Hematopoietic multipotent progenitor cell treated with erythropoietin and hydrocortisone succinate and interleukin-3 and kit ligand, for 15 days (in vitro differentiated cells): ENCODE results near the gene TEN1.

Experiments
- DNase-seq: peaks from one replicate; pipeline ENCODE4 v3.0.0-alpha.2; 2015; ENCODE audit warnings: low spot score

The TEN1 gene

DNA sequence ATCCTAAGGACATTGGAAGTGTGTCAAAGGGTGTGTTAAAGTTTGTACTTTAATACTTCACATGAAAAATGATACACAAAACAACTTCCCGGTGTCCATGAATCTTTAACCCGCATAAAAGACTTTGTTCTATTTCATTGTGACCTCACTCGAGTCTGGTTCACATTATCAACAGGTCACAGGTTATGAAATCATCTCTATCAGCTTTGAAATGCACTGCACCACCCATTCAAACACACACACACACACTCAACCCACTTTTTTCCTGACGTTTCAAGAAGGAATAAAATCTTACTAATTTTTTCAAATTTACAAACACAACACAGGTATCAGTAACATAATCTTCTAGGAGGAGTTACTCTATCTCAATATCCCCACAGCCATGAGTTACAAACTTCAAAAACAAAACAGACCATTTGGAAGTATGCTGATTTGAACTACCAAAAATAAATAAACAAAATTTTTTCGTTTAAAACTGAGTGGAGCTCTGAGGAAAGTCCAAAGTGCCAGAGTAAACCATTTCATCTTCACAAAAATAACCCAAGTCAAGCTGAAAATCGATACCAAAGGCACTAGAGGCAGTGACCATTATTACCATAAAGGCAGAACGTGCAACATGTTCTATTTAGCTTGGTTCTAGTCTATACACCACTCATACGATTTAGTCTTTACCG lies 2.7 kb upstream of the TEN1 start:
- DNase-seq, result peak; percentile 48

DNA sequence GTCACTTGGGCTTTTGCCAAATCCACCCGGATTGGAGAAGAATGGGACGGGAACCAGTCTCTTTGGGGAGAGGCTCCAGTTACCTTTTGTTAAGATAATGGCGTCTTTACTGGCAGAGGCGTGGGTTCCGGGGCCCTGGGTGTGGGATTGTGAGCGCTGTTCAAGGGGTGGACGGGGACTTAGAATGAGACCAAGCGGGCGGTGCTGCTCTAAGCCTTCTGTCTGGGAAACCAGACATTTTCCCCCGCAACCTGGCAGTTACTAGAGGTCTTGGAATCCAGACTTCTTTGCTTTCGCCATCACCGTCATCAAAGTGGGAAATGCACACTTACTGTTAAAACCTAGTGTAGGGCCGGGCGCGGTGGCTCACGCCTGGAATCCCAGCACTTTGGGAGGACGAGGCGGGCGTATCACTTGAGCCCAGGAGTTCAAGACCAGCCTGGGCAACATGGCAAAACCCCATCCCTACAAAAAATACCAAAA lies 706 bp downstream of the TEN1 start:
- no peak for DNase-seq

DNA sequence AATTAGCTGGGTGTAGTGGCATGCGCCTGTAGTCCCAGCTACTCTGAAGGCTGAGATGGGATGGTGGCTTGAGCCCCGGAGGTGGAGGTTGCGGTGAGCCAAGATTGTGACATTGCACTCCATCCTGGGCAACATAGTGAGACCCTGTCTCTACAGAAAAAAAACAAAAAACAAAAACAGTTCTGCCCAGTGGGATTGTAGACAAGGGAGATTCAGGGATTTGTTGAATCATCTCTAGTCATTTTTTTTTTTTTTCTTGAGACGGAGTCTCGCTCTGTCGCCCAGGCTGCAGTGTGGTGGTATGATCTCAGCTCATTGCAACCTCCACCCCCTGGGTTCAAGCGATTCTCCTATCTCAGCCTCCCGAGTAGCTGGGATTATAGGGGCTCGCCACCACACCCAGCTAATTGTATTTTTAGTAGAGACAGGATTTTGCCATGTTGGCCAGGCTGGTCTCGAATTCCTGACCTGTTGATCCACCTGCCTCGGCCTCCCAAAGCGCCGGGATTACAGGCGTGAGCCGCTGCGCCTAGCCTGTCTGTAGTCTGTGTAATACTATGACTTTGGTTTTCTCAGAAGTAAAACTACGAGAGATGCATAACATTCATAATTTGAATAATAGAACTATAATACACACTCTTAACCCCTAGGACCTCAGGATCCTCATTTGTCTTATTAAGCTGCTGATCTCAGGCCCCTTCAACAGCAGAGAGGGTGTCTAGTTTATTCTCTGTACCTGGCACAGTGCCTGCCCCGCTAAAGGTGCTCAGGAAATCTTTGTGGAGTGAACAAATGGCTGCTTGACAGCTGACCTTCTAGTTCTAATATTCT lies 1.4 kb downstream of the TEN1 start:
- DNase-seq, result no peak

GRCh38 chr17:75981019-75981615 lies 2.1 kb downstream of the TEN1 start:
- no peak for DNase-seq

DNA sequence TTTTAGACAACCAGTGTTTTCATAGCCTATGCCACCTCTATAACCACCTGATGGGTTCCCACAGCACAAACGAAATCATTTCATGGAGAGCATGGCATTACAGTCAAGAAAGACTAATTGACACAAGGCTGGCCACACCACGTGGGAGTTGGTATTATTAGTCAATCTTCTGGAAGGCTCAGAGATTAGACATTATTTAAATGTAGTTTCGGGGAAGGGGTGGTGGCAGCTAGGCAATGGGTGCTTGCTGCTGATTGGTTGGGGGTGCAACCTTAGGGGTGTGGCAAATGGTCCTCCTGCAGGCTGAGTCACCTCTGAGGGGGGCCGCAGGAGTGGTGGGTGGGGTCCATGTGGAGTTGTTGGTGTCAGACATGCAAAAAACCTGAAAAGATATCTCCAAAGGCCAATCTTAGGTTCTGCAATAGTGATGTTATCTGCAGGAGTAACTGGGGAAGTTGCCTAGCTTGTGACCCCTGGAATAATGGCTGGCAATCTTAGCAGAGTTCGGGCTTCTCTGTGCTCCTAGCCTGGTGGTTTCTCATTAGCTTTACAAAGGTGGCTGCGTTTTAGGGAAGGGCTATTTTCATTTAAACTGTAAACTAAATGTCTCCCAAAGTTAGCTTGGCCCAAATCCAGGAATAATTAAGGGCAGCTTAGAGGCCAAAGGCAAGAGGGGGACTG lies 4.6 kb downstream of the TEN1 start:
- peak; percentile 42 for DNase-seq

DNA sequence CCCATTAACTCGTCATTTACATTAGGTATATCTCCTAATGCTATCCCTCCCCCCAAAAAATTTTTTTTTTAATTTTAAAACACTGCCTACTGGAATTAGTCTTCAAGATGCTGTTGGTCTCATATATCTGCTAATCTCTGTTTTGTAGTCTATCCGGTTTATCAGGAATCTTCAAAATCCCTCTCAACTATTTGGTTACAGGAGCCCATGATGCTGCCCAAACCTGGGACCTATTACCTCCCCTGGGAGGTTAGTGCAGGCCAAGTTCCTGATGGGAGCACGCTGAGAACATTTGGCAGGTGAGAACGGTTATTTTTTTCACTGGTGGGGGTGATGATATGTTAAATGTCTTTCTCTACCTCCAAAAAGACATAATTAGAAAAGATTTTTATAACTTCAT lies 6.9 kb downstream of the TEN1 start:
- no peak for DNase-seq

DNA sequence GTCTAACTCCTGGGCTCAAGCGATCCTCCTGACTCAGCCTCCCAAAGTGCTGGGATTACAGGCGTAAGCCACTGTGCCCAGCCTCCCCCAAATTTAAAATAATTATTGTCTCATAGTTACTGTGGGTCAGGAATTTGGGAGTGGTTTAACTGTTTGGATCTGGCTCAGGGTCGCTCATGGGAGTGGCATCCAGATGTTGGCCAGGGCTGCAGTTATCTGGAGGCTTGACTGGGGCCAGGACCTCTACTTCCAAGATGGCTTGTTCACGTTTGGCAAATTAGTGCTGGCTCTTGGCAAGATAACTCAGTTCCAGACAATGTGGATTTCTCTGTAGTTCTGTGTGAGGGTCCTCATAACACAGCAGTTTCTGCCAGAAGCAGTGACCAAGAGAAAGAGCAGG lies 8.0 kb downstream of the TEN1 start:
- no peak for DNase-seq

DNA sequence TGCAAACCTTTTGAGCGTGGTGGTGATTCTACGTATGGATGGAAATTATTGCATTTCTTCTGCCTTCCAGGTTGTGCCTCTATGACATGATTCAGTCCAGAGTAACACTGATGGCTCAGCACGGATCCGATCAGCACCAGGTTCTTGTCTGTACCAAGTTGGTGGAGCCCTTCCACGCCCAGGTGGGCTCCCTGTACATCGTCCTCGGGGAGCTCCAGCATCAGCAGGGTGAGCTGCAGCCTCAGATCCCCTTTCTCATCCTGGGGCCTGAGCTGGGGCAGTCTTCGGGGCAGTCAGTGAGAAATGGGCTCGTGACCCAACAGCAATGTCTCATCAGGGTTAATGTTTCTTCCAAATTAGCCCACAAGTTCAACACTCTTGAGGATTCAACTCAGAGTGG lies 12.4 kb downstream of the TEN1 start:
- DNase-seq, result no peak

GRCh38 chr17:75994802-75995370 lies 15.8 kb downstream of the TEN1 start:
- DNase-seq, result no peak

DNA sequence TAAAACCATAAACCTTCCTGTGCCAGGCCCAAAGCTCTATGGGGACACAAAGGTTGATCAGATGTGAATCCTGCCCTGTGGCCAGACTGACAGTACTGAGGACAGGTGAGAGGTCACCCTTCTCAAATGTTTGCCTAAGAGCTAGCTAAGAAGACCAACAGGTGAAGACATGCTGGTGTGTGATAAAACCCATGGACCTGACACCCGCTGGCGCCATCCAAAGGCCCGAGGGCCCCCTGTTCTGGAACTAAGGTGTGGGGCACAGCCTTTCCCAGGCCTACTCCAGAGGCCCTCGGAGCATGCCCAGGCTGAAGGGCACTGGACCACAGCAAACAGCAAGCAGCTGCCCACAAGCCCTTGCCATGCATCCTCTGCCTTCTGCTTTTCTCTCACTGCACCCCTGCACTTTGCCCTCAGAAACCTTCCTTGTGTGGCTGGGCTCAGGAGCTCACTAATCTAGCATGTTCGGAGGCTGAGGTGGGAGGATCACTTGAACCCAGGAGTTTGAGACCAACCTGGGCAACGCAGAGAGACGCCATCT lies 16.4 kb downstream of the TEN1 start:
- DNase-seq, result no peak

GRCh38 chr17:75996665-75997590 lies 17.9 kb downstream of the TEN1 start:
- DNase-seq, result no peak

DNA sequence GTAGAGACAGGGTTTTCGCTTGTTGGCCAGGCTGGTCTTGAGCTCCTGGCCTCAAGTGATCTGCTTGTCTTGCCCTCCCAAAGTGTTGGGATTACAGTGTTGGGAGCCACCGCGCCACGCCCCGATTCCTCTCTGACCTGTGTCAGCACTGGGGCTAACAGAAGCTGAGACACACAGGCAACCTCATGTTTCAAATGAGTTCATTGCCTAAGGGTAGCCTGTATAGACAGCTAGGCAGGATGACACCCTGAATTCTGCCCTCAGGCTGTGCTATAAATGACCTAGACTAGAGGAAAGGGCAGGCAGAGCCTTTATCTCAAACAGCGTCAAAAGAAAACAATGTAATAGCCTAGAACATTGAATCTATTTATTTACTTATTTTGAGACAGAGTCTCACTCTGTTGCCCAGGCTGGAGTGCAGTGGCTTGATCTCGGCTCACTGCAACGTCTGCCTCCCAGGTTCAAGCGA lies 19.3 kb downstream of the TEN1 start:
- DNase-seq, result no peak

DNA sequence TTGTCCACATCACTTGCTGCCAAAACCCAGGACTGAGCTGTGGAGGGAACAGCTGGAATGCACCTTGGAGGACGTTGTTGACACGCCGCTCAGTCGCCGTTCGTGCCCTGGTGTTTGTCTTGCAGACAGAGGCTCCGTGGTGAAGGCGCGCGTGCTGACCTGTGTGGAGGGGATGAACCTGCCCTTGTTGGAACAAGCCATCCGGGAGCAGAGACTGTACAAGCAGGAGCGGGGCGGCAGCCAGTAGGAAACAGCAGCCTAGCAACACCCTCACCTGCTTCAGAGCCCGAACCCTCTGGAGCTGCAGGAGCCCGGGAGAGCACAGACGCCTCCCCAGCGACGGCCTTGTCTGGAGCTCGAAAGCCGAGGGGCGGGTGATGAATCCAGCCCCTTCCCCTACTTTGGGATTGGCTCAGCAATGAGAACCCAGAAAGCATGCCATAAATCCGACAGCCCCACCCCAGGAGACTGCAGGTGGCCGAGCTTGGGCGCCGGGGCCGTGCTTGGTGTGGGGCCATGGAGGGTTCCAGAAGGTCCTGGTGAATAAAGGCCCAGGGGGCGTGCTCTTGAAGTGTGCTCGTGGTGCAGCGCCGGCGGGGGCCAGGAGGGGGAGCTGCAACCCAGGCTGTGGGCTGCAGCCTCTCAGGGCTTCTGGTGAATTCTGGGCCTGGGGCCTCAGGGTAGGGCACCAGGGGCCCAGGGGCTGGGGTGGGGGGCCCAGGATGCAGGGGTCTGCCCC lies 21.1 kb downstream of the TEN1 start:
- DNase-seq, result peak; percentile 67

DNA sequence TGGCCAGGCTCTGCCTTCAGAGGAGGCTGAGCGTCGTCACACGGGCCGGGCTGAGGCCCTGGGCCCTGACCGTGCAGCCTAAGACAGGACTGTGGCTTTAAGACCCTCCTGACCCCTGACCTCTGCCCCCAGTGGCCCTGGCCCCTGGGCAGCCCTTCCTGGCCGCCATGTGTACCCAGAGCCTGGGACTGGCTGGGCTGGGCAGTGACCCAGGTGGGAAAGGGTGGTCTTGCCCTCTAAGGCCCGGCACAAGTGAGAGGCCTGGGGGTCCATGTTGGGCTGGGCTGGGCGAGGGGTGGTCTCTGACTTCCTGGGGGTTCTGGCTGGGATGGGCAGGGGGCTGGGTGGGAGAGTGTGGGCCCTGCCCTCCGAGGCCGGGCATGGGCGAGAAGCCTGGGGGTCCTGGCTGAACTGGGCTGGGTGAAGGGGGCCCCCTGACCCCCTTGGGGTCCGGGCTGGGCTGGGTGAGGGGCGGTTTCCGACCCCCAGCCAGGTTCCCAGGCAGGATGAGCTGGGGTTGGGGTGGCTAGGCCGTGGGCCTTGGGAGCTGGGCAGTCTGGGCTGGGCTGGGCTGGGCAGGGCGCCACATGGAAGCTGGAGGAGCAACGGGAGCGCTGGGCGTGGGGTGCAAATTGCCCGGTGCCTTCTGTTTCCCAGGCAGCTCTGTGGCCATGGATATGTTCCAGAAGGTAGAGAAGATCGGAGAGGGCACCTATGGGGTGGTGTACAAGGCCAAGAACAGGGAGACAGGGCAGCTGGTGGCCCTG lies 21.9 kb downstream of the TEN1 start, which contains the start of gene CDK3:
CDK3 (plus strand) TSS at position 101 of the 767 bp plus-strand sequence; CDS start at position 672, 571 bp downstream.
- no peak for DNase-seq

DNA sequence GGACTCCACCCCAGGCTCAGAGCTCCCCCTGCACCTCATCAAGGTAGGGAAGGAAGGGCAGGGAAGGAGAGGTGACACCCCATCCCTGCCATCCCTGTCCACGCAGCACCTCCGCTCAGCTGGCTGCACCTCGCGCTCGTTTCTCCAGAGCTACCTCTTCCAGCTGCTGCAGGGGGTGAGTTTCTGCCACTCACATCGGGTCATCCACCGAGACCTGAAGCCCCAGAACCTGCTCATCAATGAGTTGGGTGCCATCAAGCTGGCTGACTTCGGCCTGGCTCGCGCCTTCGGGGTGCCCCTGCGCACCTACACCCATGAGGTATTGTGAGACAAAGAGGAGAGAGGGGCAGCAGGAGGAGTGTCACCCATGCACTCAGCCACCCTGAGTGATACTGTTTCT lies 23.1 kb downstream of the TEN1 start:
- DNase-seq, result no peak

- DNase-seq, result no peak
Observed at GRCh38 chr17:76003915-76004314, 24.9 kb downstream of the TEN1 start.

DNA sequence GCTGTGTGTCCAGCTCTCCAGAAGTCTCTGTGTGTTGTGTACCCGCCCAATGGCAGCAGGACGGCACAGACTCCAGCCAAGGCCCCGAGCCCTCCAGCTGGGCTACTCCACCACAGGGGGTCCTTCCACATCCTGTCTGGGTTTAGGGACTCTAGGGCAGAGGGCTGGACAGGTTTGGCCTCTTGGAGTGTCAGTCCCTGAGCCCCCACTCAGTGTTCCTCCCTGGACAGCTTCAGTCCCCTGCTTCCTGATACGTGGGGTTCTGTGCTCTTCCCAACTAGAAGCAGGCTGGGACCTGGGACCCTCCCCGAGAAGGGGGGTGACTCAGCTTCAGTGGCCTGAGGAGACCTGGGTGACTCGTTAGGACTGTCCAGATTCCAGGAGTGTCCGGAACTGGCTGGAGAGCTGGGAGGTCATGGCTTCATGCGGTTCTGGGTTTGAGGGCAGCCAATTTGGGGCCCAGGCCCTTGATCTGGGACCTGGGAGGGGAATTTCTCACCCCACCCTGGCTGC lies 25.8 kb downstream of the TEN1 start:
- no peak for DNase-seq

- DNase-seq, result peak; percentile 85
Observed at GRCh38 chr17:76005263-76006149, 26.5 kb downstream of the TEN1 start.
